ENCODE results near the gene WDR64.
"Not testable (repeated sequence)": the region's sequence is repeated elsewhere in the genome, so short reads cannot be mapped to it uniquely, and the experiment has no call there.

The WDR64 gene

DNA sequence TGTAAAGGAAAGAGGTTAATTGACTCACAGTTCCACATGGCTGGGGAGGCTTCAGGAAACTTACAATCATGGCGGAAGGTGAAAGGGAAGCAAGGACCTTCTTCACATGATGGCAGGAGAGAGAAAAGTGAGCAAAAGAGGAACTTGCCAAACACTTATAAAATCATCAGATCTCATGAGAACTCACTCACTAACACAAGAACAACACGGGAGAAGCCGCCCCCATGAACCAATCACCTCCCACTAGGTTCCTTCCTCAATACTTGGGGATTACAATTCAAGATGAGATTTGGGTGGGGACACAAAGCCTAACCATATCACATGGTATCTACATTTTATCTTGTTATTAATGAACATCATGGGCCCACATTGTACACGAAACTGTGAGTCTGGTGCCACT lies 51.7 kb downstream of the WDR64 start:
- not testable (repeated sequence) for DNase-seq

DNA sequence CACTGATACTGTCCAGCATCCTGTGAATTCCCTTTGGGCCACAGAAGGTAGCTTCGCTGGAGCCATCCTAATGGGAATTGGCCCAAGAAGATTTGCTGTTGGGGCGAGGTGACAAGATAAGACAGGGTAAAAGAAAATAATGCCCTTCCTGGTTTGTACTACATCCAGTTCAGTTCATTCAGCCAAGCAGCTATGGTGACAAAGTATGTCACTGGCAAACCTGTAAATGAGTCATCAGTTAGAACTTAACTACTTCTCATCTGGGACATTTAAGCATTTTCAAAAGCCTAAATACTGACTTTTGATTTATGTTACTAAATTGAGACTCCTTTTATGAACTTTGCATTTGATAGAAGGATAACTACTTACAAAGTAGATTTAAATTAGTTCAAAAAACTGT lies 54.2 kb downstream of the WDR64 start:
- no peak for DNase-seq

DNA sequence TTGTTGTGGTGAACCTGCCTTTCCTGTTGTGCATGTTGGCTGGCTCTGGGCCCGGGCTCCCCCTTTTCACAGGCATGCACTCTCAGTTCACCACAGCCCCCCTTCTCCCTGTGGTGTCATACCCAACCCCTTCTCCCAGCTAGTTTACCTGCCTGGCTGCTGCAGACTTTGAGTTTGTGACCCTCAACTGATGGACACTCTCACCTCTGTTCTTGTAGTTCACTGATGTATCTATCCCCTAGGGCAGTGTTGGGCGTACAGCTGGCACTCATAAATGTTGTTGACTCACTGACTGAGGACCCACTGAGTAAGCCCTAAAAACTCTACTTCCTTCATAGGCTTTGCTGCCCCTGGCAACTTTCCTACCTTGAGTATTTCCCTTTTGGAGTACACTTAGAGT lies 54.9 kb downstream of the WDR64 start:
- no peak for DNase-seq

DNA sequence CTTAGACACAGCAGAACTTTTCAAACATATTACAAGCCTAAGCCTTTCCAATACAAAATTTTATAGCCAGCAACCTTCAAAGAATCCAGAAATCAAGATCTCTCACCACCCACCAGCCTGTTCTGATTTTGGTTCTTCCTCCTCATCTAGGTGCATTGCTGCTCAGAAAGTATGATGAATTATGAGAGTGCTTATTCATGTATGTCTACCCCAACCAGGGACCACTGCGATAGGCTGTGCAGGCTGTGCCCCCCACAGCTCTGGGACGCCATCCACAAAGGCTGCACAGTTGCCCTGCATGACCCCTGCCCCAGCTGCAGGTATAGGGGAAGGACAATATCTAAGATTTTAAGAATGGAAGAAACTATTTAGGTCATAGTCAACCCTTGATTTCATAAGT lies 55.4 kb downstream of the WDR64 start:
- no peak for DNase-seq

DNA sequence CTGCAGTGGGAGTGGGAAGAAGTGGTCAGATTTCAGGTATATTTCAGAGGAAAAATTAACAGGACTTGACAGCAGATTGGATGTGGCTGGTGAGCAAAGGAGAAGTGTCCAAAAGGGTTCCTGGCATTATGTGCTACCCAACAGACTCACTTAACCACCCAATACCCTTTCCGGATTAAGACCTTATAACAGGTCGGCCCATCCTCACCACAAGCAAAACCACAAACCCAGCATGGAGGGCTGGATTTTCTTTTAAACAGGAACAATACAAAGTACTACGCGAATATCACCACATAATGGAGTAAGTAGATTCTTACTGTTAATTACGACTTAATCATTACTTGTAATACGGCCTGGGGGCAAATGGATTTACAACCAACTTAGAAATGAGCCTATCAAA lies 59.2 kb downstream of the WDR64 start:
- no peak for DNase-seq

DNA sequence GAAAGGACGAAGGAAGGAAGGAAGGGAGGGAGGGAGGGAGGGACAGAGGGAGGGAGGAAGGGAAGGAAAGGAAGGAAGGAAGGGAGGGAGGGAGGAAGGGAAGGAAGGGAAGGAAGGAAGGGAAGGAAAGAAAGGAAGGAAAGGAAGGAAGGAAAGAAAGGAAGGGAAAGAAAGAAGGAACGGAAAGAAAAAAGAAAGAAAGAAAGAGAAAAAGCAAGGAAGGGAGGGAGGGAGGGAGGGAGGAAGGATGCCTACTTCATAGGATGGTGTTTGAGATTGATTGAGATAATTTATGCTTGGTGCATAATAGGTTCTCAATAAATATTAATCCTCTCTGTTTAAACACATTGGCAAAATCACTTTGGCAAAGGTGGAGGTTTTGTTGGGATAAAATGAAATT lies 61.2 kb downstream of the WDR64 start:
- DNase-seq = no peak

DNA sequence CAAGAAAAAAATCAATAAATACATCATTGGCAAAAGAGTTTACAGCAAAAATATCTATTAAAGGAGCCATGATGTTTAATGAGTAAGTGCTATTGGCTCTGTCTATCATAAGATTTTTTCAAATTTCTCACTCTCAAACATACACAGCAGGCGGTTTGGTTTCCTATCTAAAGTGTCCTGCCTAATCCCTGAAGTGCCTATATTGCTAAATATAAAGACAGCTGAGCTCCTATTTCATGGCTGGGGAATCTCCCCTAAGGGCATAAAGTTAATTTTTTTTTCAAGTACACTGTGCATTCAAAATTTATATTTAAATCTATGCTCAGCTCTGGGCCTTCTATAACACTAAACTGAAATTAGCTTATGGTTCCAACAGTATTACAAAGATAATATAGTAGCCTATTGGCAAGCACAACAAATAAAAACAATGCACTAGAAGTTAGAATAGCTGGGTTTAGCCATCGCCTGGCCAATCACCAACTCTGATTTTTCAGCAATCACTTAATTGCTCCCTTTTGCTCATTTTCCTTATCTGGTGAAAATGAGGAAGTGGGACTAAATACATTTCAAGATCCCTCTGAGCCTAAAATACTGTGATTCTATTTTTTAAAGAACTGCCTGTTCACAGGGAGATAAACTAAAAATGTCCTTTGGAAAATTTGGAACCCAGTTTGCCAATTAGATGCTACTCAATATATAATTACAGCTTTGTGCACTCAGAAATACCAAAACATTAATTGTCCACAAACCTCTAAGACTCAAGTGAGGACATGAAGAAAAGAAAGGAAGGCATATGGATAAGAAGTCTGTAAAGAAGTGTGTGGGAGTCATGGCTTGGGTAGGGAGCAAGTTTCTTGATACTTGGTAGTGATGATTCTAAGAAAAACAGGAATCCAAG lies 62.5 kb downstream of the WDR64 start:
- DNase-seq = no peak

DNA sequence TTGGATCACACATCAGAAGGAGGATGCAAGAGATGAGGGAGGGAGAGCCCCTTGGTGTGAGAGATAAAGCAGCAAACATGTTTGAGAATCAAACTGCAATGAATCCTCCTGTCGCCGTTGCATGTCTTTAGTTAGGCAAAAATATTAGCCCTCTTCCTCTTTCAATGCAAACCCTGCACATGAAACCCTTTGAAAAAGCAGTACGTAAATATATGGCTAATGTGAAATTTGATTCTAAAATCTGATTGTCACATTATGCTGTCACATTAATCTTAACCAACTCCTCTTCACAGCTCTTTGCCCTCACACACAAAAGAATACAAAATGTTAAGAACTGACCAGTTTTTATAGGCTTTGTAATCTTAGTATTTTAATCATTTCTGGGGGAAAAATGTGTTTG lies 63.4 kb downstream of the WDR64 start:
- DNase-seq = no peak

DNA sequence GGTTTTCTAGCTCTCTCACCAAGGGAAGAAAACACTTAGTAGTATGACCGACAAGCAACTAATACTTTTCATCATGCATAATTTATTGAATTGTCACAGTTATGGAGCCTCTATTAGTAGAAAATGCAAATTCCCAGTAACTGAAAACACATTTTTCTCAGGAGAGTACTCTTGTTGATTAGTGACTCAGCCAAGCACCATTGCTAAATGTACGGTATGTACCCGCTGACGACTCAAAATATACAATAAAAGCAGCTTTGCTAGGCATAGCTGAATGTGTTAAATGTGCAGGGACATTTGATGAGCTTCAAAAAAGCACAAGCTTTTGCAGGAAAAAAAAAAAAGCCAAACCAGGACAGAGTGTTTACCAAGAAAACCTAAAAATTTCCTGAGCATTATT lies 63.9 kb downstream of the WDR64 start:
- DNase-seq = no peak

DNA sequence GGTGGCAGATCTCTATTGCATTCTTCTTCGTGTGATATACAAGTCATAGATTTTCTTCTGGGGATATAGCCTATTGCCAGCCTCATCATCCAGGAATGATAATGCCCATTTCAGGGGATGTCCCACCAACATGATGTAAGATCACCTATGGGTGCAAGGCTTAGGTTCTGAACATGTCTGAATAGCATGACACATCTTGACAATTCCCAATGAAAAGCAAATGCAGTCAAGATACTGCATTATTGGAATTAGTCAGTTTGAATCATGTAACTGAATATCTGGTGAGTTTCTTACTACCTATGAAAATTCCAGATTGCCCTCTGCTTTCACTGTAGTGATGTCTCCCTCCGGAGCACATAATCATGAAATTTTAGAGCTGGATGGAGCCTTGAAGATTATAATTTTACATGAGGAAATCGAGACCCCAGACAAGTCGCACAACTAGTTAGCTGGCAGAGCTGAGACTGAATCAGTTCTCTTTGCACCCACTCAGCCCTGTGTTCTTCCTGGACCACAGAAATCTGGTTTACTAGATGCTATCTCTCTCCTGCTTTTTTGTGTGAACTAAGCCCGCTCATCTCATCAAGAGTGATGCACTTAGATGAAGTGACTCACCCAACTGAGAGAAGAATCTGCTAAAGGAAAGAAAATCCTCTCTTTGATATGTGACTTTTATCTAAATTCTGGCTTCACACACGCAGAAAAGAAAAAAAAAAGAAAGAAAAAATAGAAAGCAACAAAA lies 65.0 kb downstream of the WDR64 start:
- no peak for DNase-seq

DNA sequence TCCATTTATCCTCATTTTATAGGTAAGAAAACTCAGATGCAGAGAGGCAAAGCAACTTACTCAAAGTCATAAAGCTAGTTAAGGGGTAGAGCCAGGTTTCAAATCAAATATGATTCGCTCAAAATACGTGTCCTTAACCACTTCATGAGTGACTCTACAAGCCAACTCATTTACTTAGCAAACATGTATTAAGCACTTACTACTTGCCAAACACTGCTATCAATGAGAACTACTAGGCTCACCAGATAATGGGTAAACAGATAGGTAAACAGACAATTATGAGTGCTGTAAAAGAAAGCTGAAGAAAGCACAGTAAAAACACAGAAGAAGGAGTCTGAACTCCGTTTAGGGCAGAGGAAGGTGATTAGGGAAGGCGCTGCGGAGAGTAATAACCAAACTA lies 65.9 kb downstream of the WDR64 start:
- no peak for DNase-seq

DNA sequence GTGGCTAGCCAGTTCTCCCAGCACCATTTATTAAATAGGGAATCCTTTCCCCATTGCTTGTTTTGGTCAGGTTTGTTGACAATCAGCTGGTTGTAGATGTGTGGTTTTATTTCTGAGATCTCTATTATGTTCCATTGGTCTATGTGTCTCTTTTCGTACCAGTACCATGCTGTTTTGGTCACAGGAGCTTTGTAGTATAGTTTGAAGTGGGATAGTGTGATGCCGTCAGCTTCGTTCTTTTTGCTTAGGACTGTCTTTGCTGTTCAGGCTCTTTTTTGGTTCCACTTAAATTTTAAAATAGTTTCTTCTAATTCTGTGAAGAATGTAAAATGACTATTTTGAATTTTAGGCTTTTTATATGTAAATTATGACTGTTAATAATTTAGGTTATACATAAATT lies 68.9 kb downstream of the WDR64 start:
- no peak for DNase-seq

DNA sequence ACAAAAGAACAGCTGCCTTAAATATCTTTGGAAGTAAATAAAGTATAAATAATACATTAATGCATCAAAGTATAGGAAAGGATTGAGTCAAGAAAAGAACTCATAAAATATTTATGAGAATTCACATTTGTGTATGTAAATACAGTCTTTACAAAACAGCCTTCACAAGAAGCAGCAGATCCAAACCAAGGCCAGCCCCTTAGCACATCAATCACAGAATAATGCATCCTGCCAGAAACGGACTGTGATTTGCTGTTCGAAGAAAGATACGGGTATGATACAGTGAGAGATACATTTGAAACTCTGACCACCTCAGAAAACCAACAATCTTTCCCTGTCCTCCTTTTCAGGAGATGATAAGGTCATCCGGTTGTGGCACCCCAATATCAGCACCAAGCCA lies 70.9 kb downstream of the WDR64 start:
- DNase-seq = no peak

DNA sequence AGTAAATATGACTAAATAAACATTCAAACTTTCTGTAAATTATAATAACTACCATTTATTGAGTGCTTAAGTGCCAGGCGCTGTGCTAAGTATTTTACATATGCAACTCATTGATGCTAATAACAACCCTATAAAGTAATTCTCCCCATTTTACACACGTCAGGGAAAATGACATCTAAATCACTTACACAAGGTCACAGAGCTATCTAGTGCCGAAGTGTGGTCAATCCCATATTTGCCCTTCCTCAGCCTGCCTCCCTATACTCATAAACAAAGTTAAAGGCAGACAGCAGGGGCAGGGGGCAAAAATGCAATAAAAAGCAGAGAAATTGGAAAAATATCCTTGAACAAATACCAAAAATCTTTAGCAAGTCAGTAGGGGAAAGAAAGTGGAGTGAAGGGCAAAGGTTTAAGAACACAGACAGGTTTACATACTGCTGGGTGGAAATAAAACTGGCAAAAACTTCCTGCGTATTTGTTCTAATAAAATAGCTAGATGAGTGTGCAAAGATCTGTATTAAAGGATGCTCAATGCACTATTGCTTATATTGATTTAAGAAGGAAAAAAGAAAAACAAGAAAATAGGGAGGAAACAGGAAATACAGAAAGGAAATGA lies 72.8 kb downstream of the WDR64 start:
- no peak for DNase-seq

DNA sequence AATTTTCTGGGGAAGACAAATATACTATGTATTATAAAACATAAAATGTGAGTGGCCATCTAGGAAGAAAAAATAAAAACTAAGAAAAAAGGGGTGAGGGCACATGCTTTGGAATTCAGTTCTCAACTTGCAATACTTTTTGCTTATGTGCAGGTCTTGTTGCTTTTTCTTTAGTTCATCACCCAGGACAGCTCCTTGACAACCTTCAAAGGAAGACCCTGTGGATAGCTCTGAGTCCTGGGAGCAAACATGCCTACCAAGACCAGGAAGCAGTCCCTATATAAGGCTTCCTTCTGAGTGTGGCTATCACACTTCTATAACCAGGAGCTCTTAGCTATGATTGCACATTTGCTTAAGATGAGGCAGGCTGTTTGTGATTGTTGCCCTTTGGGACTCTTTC lies 78.0 kb downstream of the WDR64 start:
- no peak for DNase-seq

DNA sequence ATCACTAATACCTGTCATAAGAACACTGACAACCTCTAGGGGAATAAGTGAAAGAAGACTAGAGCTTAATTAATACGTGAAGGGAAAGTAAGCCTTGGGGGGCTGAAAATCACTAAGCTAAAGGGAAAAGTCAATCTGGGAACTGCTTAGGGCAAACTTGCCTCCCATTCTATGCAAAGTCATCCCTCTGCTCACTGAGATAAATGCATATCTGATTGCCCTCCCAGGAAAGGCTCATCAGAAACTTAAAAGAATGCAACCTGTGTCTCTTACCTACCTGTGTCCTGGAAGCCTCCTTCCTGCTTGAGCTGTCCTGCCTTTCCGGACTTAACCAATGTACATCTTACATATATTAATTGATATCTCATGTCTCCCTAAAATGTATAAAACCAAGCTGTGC lies 81.8 kb downstream of the WDR64 start:
- no peak for DNase-seq

DNA sequence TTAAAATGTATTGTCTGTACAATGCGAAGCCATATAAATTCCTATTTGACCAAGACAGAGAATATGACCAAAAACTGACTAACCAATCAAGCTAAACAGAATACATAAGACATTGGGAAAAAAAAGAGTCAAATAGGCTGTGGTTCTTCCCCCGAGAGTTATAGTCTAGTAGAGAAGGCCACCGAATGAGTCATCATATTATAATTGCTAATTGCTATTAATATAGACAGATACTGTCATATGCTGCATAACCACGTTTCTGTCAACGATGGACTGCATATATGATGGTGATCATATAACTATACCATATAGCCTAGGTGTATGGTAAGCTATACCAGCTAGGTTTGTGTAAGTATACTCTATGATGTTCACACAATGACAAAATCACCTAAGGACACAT lies 82.5 kb downstream of the WDR64 start:
- DNase-seq = no peak

DNA sequence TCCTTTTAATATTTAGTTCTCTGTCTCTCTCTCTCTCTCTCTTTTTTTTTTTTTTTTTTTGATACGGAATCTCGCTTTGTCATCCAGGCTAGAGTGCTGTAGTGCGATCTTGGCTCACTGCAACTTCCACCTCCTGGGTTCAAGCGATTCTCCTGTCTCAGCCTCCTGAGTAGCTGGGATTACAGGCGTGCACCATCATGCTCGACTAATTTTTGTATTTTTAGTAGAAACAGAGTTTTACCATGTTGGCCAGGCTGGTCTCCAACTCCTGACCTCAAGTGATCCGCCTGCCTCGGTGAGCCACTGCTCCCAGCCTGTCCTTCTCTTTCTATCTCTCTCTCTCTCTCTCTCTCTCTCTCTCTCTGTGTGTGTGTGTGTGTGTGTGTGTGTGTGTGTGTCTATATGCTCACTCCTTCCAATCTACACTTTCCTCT lies 83.4 kb downstream of the WDR64 start:
- not testable (repeated sequence) for DNase-seq

DNA sequence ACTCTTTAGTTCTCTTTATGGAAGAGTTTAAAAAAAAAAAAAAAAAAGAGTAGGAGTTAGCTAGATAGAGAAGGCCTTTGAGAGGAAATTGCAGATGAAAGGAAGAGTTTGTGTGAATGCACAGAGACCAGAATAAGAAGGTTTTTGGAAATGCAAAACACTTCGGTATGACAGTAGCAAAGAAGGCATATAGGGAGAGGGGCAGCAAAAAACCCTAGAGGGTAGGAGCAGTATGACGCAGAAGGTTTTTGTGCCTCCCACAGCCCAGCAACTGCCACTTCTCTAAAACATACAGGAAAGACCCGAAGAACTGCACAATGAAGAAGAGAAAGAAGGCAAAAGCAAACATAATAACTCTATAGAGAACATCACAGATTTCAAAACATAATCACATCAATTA lies 84.3 kb downstream of the WDR64 start:
- no peak for DNase-seq

DNA sequence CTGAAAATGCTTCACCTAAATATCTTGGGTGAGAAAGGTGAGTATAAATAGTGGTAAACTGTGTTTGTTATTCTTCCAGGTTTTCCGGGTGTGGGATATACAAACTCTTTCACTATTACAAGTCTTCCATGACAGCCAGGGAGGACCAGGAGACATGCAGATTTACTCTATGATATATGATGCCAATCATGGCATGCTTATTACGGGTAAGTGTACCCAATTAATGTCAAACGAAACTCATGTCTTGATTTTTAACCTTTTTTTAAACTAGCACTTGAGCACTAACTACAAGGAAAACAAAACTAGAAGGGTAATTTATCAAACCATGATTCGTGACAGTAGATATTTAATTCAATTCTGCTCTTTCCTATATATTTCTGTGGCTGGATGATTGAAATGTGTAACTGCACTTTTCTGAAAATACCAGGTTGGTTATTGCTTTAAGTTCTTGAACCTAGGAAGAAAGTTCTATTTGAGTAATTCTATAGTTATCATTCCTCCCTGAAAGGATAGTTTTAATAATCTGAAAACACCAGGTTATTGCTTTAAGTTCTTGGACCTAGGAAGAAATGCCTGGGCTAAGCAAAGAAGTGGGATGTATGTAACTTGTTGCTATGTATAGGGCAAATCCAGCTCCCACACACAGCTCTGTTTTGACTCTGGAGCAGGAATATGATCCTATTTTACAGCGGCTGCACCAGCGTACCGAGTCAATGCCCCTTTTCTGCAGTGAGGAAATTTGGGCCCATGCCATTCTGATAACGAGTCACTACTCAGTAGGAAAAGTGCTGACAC lies 86.4 kb downstream of the WDR64 start:
- no peak for DNase-seq

DNA sequence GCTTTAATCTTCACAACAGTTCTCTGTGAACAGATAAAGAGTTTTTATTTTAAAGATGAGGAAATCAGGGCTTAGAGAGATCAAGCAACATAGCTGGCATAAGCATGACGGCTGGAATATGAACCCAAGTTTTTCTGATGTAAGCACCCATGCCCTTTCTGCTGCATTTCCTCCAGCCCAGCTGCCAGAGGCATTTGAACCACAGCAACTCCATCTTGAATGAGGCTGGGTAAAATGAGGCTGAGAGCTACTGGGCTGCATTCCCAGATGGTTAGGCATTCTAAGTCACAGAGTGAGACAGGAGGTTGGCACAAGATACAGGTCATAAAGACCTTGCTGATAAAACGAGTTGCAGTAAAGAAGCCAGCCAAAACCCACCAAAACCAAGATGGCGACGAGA lies 90.0 kb downstream of the WDR64 start:
- no peak for DNase-seq

DNA sequence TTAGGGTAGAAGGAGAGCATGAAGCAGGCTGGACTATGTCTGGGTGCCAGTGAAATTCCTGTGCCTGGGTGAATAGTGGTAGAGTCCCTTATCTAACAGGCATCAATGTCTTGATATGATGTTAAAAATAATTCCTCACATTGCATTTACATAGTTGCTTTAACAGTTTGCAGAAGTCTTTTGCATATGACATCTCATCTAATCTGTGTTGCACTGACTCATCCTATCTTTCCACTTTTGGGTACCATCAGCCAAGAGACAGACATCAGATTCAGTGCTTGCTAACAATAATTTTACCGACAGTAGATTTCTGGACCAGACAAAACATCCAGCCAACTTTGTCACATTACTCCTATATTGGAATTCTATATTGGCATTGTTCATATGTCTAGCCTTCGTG lies 92.5 kb downstream of the WDR64 start:
- DNase-seq = no peak

DNA sequence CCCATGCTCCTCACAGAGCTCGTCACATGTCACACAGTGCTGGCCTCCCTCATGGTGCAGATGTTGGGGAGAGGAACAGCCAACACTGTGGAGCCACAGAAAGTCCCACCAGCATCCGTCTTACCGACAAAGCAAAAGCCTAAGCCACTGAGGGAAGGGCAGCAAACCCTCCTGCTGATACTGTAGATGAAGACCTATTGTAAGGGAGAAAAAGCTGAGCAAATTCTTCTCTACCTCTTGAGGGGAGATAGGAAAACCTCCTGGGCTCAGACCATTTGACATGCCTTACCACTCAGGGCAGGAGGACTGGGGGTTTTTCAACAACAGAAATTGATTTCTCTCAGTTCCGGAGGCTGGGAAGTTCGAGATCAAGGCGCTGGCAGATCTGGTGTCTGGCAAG lies 95.9 kb downstream of the WDR64 start:
- DNase-seq = no peak

Data from activated CD8-positive, alpha-beta memory T cell treated with anti-CD3 and anti-CD28 coated beads for 24 hours (primary cell).